Activated naive CD8-positive, alpha-beta T cell treated with anti-CD3 and anti-CD28 coated beads, Interleukin-2, amount 50 U/mL, for 16 hours (primary cell): ENCODE measurements around the gene USP9Y.
"Not testable (repeated sequence)": the region's sequence is repeated elsewhere in the genome, so short reads cannot be mapped to it uniquely, and the experiment has no call there.

ENCODE experiments used
- DNase-seq: peaks from one replicate; pipeline ENCODE4 v3.0.0-alpha.2; 2020; ENCODE audit warnings: low read depth, low spot score

Gene USP9Y, protein sequence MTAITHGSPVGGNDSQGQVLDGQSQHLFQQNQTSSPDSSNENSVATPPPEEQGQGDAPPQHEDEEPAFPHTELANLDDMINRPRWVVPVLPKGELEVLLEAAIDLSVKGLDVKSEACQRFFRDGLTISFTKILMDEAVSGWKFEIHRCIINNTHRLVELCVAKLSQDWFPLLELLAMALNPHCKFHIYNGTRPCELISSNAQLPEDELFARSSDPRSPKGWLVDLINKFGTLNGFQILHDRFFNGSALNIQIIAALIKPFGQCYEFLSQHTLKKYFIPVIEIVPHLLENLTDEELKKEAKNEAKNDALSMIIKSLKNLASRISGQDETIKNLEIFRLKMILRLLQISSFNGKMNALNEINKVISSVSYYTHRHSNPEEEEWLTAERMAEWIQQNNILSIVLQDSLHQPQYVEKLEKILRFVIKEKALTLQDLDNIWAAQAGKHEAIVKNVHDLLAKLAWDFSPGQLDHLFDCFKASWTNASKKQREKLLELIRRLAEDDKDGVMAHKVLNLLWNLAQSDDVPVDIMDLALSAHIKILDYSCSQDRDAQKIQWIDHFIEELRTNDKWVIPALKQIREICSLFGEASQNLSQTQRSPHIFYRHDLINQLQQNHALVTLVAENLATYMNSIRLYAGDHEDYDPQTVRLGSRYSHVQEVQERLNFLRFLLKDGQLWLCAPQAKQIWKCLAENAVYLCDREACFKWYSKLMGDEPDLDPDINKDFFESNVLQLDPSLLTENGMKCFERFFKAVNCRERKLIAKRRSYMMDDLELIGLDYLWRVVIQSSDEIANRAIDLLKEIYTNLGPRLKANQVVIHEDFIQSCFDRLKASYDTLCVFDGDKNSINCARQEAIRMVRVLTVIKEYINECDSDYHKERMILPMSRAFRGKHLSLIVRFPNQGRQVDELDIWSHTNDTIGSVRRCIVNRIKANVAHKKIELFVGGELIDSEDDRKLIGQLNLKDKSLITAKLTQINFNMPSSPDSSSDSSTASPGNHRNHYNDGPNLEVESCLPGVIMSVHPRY (N-terminal part only)

DNA sequence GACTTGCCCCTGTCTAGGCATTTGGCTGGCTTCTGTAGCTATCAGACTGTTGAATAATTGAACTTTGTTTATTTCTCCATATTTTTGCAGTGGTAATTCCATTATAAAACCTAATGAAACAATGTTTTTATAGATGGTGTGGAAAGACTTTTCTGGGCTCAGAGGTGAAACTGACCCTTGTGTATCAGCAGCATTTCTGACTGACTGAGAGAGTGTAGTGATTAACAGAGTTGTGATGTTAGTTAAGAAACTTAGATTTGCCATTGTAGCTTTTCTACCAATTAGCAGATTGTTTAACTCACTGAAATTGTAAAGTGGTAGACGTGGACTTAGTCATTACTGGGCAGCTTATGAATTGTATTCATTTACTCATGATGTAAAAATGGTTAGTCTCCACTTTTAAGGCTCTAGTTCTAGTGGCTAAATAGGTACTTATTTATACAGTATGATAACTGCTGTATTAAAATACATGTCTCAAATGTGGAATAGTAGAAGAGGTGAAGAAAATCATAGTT is at the start of gene USP9Y:
Gene USP9Y, plus strand, starts transcription at position 51 of the 515 bp plus-strand sequence. CDS start 8,217 bp downstream, outside the sequence.
- no peak for DNase-seq

DNA sequence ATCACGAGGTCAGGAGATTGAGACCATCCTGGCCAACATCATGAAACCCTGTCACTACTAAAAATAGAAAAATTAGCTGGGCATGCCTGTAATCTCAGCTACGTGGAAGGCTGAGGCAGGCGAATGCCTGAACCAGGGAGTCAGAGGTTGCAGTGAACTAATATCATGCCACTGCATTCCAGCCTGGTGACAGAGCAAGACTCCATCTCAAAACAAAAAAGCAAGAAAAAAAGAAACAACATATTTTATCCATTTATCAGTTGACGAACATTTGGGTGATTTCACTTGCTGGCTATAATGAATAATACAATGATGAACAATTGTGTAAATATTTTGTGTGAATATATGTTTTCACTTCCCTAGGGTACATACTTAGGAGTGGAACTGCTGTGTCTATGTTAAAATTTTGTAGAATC is 49.4 kb upstream of the USP9Y start:
- no peak for DNase-seq

DNA sequence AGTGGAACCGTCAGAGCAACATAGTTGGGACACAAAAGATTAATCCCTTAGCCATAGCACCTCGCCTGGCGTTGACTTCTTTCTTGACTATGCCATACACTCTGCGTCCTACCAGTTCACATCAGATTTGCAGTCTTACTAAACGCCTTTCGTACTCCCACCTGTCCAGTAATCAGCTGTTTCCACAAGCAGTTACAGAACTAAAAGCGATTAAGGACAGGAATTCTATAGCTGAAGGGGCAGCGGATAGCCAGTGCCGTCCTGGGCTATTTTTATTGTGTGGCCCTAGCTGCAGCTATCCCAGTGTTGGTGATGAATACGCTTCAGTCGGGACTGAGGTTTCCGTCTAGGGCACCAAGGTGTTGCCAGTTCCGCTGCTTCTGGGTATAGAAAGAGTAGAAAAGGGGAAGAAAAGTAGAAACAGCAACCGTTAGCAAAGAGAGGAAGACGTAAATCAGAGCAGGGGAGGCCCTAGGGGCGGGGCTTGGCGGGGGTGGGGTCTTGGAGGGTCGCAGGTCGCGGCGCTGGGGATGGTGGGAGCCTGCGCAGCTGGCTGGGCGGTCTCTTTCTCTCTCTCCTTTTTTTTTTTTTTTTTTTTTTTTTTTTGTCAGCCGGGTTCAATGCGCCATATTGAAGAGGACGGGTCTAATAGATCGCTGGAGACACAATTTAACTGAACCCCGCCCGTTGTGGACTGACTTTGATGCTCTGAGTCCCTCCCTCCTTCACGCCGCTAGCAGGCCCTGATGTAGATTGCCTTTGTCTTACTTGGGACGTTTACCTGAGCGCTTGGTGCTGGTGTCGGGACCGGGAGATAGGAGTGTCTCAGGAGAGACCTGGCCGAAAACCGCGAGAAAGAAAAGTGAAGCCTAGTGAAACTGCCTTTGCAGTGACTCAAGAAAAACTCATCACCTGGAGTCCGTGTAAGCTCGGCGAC is 39.0 kb upstream of the USP9Y start:
- DNase-seq = peak; percentile 44

DNA sequence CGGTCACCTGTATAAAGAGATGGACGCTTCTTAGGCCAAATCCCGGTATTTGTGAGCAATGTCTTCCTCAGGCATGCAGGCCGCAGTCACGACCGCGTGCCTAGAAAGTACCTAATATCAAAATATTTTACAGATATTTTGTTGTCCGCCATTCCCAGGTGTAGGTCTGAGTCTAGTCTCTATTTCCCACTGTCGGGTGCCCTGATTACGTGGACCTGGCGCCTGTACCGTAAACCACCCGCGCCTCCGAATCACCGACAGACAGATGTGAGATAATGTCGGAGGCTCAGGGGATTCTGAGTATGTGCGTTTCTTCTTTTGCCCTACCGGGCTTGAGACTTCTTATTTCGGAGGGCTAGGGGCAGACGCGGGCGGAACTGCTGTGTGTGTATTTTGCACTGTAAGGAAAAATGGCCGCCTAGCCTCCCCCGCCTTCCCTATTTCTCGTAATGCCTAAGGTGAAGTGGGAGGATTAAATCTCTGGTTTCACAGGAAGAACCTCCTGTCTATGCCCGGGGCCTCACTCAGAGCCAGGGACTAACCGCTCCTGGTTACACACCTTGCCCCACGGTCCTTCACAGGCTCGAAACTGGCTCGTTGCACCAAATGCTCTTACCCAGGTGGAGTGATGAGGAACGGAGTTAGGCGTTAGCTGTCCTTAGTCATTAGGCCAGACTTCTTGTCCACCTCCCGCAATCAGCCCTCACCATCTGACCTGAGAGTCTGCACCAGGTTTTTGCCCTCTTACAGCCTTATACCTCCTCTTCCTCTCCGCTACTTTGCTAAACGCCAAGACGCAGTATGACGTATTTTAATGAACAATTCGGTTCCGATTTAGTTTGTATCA is 38.1 kb upstream of the USP9Y start:
- DNase-seq = no peak

DNA sequence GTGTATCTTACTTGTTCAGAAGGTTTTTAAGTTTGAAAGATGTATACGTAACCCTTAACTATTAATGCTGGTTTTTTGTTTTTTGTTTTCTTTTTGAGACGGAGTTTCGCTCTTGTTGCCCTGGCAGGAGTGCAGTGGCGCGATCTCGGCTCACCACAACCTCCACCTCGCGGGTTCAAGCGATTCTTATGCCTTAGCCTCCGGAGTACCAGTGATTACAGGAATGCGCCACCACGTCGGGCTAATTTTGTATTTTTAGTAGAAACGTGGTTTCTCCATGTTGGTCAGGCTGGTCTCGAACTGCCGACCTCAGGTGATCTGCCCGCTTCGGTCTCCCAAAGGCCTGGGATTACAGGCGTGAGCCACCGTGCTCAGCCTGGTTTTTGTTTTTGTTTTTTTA is 37.2 kb upstream of the USP9Y start:
- not testable (repeated sequence) for DNase-seq

DNA sequence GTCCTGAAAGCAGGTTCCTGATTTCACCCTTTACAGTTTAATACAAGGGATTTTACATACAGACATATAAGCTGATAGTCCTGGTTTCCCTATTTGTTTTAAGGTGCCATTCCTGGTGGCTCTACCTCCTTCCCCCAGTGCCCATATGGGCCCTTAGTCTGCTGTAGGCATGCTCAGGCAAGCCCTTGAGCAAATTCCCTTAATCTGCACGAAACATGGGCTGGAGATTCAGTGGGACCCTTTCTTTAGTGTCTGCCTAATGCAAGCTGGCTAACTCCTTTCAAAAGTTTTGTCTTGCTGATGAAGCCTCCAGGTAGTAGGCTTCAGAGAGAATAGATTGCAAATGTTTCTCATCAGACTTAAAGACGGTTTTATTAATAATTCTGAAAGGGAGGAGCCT is 22.9 kb upstream of the USP9Y start:
- no peak for DNase-seq

DNA sequence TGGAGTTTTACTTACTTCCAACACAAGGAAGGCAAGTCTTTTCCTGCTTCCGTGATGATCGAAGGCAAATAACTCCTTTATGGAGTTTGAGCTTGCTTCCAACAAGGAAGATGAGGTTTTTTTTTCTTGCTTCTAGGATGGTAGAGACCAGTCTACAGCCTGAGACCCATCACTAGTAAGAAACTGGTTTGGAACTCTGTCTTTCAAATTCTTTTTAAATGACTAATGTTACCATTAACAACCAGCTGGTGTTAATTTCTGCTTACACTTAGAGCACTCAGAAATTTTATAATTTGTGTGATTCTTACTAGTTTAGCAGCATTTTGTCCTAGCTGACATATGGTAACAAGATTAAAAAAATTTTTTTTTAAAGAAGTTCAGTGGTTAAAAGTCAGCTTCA is 19.5 kb upstream of the USP9Y start:
- no peak for DNase-seq

DNA sequence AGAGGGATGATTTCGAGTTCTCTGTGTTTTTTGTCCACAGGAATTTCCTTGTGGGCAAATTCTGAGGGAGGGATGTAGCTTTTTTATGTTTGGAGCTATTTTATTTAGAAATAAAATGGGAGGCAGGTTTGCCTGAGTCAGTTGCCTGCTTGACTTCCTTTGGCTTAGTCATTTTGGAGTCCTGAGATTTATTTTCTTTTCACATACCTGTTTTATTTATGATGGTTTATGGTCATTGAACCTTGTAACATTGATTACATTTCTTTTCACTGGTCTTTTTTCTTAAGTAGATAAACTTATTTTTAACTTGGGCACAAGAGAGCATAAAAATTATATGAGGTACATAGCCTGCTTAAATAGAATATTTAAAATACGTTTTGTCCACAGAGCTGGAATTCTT is 12.7 kb upstream of the USP9Y start:
- DNase-seq = no peak

DNA sequence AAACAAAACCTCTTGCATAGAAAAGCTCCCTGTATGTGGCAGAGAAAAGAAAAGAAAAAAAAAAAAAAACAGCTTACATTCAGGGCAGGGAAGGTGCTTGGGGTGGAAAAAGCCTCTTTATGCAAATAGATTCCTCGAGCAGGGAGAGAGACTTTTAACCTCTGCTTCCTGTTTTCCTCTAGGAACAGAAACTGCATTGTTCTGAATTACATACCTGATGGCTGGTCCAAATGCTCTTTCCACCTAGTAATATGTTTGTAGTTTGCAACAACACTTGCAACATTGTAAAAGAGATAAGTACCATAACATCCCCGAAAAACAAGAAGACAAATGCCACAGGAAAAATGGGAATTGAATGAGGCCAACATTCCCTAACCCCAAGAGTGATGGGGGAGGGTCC is 944 bp upstream of the USP9Y start:
- no peak for DNase-seq

DNA sequence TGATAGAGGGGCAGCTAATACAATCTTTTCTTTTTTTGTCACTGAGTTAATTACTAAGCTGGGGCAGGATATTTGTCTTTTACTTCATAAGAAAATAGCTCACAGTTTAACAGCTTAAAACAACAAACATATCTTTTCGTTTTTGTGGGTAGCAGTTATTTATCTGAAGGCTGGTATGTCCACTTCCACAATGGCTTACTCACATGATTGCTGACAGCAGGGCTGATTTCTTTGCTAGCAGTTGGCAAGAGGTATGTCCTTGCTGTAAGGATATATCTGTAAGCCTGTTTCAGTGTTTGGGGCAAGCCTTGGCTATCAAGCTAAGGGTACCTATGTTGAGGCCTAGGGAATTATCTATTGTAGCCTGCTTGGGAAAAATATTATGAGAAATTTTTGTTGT is 1.1 kb downstream of the USP9Y start:
- DNase-seq = no peak

DNA sequence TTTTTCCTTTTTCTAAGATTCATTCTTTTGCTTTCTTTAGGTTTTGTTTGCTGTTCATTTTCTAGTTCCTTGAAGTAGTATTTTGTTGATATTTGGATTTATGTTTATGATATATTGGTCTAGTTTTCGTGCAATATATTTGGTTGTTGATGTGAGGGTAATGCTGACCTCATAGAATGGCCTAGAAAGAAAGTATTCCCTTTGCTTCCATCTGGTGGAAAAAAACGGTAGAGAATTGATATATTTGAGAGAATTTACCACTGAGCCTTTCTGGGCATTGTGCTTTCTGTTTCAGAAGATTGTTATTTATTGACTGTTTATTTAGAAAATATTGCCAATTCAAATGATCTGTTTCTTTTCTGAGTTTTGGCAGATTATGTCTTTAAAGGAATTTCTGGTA is 9.4 kb downstream of the USP9Y start:
- no peak for DNase-seq

DNA sequence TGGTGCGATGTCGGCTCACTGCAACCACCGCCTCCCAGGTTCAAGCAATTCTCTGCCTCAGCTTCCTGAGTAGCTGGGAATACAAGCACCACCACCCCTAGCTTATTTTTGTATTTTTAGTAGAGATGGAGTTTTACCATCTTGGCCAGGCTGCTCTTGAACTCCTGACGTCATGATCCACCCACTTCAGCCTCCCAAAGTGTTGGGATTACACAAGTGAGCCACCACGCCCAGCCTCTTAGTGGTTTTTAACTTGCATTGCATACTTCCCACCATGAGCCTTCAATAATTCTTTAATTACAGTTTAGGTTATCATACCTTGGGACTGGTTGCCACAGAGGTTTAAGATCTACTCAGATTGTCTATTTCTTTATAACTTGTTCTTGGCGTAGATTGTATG is 14.3 kb downstream of the USP9Y start:
- no peak for DNase-seq

DNA sequence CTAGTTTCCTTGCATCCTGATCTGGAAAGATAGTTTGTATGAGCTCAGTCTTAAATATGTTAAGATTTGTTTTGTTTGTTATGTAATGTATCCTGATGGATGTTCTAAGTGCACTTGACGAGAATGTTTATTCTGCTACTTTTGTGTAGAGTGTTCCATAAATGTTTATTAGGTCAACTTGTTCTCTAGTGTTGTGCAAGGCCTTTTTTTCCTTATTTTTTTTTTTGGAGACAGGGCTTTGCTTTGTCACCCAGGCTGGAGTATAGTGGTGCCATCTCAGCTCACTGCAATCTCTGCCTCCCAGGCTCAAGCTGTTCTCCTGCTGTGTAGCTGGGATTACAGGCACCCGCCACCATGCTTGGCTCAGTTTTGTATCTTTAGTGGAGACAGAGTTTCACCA is 28.7 kb downstream of the USP9Y start:
- no peak for DNase-seq

DNA sequence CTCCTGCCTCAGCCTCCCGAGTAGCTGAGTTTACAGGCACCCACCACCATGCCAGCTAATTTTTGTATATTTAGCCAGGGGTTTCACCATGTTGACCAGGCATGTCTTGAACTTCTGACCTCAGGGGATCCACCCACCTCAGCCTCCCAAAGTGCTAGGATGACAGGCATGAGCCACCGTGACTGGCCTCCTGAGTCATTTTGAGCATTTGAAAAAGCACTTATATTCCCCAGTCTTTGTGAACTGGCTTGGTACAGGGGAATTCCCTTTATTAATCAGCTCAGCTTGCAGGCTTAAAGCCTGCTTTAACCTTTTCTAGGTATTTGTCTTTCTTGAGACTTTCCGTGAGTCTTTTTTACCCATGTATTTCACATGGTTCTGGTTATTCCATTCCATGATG is 32.6 kb downstream of the USP9Y start:
- no peak for DNase-seq

DNA sequence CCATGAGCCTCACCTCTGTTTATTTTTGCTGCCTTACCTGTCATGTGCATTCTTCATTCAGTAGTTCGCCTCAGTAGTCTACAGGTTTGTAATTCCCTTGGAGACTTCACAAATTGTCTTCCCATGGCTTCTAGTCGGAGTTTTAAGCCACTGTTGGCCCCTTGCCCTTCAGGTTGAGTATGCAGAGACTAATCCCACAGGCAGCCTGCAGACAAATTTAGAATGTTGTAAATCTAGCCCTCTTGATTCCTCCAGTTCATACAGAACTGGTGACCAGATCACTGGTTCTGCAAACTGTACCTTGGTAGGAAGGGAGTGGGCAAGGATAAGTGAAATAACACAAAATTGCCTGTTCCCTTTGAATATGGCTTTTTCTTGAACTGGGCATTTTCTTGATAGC is 33.0 kb downstream of the USP9Y start:
- DNase-seq = no peak

DNA sequence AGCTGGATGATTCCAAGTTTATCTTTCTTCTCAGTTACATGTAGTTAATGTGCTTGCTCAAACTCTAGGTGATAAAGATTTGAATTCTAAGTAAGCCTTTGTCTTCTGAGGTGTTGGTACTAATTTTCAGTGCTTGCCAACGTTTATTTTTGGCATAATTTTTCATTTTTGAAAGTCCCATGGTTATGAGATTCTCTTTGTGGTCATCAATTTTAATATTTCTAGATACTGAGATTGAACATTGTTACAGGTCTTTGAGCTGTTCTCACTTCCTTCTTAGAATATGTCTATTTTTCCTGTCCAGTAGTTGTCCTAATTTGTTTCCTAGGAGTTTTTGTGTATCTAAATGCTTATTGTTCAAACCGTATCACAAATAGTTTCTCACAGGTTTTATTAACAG is 40.4 kb downstream of the USP9Y start:
- DNase-seq = no peak

DNA sequence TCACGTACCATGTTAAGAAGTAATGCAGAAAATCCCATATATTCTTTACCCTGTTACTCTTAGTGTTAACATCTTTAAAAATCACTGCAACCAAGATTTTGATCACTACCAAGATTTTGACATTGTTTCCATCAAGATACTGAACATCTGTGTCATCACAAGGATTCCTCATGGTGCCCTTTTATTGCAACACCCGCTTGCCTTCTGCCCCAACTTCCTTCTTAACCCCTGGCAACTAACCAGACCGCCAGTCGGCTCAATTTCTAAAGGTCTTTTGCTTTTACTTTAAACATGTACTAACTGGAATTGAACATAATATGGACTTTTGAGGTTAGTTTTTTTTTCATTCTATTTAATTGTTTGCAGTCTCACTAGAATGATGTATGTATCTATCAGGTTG is 41.7 kb downstream of the USP9Y start:
- no peak for DNase-seq

DNA sequence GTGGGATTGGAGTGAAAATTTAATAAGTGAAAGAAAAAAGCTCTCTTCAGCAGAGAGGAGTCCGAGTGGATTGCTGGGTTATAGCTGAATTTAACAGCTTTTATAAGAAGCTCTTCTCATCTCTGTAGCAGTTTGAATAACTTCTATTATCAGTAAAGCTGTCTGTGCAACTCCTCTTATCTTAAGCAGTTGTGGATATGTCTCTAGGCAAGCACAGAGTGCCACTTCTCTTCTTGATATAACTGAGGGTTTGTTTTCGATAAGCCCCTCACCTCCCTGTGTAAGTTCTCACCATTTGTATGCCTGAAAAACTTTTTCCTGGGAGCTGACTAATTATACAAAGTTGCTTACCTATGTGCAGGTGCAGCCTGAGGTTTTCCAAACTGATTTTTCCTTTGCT is 43.1 kb downstream of the USP9Y start:
- DNase-seq = no peak

DNA sequence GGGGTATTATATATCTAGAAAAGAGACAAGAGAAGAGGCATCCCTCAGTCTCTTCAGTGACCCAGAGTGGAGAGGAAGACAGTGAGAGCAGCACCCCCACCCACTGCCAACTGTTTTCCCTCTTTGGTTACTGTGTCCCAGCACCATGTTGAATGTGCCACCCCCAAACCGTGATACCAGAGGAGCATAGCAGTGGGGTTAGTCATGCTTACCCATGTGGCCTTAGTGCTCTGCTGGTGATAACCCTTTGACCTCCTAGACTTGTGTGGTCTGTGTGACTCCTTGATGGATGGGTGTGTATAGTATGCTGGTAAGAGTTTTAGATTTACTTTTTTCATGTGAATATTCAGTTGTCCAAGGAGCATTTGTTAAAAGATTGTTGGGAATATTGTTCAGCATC is 48.3 kb downstream of the USP9Y start:
- DNase-seq = no peak

DNA sequence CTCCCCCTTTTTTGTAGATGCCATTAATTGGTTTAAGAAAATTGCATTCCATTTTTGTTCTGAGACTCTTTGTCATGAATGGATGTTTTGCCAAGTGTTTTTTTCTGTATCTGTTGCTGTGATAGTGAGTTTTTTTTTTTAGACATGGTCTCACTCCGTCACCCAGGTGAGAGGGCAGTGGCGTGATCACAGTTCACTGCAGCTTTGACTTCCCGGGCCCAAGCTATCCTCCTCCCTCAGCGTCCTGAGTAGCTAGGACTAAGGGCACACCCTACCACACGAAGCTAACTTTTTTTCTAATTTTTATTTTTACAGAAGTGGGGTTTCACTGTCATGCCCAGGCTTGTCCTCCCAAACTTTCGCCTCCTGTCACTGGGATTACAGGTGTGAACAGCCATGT is 51.8 kb downstream of the USP9Y start:
- no peak for DNase-seq
